H1 (cell line): Measurements from ENCODE around the gene BEX3.

Source experiments
- FOSL1 ChIP-seq: IDR thresholded peaks from 2 replicates; pipeline ENCODE4 v1.6.1; 2011; ENCODE audit warnings: mild to moderate bottlenecking, low read depth, low read length, moderate library complexity; ENCODE audit not compliant: insufficient read depth
- SP2 ChIP-seq: IDR thresholded peaks from 2 replicates; pipeline ENCODE4 v1.6.1; 2012; ENCODE audit warnings: mild to moderate bottlenecking, low read length, inconsistent platforms

GRCh38 chrX:103367502-103367901 lies 8.8 kb upstream of the BEX3 start:
- TF ChIP-seq FOSL1 (no peak), SP2 (no peak)
